Muscle of back (tissue), 11 donors: ENCODE results near the gene MIS18A. TPM values are rescaled to one million over a fixed set of nuclear protein-coding genes. Genes with fewer than 3 reads are reported as not detected.
"Not testable (repeated sequence)": the region's sequence is repeated elsewhere in the genome, so short reads cannot be mapped to it uniquely, and the experiment has no call there.

ENCODE experiments used
- DNase-seq, 3 donors: peaks; one replicate each; pipeline versions ENCODE4 v3.0.0 to v3.0.0-alpha.2; 2013
- polyA plus RNA-seq, 10 donors: library from polyadenylated mRNA; unstranded; fragments of 120-200 nt; gene quantifications; one replicate each; pipeline ENCODE4 v1.2.1, GENCODE V29; 2013; ENCODE audit not compliant: insufficient read length in 10 of 10

MIS18A gene
- polyA plus RNA-seq, 10 donors, result 8.4 to 18.2 (median 10.6) TPM

GRCh38 chr21:32307706-32308105, 28.9 kb upstream of the MIS18A start:
- DNase-seq, result no peak

DNA sequence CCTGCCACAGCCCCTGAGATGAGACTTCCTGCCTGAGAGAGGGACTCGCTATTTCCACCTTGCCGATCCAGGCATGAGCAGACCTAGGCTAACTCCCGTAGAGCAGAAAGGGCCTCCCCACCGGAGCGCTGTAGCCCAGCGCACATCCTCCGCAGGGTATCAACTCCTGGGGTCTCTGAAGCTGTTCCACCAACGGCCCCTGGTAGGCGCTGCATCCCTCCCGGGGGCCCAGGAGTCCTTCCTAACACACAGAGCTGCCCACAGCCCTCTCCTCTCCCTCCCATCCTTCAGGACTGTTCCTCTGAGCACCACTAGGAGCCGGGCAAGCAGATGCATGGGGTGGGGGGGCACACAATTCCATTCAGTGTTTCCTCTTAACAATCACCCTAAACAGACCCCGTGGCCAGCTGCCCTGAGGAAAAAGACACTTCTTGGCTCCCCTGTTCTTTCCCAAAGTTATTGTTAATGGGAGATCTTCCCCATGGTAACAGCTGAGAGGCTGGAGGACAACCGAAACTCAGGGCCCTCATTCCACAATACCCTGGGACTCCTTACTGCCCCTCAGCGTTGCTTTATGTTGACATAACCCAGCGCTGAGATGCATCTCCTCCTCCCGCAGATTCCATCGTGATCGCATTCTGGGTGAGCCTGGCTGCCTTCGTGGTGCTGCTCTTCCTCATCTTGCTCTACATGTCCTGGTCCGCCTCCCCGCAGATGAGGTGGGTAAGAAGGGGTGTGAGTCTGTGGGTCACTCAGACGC, 27.4 kb upstream of the MIS18A start:
- peak in 1 of 3 donors; percentile 50 for DNase-seq

- DNase-seq, result no peak
Measured at GRCh38 chr21:32304998-32305397, 26.1 kb upstream of the MIS18A start.

DNA sequence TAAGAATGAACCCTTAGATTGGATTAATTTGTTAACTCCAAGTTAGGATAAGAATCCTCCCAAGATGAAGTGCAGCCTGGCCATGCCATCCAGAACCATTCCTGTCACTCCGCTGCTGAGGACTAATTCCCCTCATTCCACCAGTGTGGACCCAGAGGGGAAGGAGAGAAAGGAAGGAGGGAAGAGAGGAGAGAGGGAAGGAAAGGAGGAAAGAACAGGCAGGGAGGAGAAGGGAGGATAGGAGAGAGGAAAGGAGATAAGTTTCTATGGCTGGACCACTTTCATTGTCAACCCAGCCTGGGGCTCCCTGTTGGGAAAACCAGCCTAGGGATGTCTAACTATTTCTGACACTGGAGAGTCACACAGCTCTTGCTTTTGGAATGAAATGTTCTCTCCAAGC, 24.5 kb upstream of the MIS18A start:
- DNase-seq, result no peak

GRCh38 chr21:32302560-32302959, 23.7 kb upstream of the MIS18A start:
- DNase-seq, result no peak

GRCh38 chr21:32301596-32301995, 22.7 kb upstream of the MIS18A start:
- DNase-seq, result no peak

GRCh38 chr21:32300117-32300681, 21.4 kb upstream of the MIS18A start:
- no peak for DNase-seq

DNA sequence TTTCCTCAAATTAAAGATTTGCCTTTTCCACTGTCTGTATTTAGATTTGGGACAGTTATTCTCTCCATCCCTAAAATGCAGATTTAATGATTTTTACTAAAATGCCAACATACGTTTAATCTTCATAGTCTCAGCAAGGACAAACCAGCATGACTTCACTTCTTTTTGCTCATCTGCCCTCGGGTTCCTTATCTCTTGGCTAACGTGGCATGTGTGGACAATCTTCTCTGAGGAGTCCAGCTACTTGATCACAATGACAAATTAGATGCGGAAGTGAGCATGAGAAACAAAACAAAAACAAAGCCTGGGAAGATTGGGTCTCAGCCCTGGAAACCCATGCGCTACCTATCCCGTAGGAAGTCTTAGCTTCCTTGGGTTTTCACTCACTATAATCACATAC, 20.8 kb upstream of the MIS18A start:
- DNase-seq, result no peak

DNA sequence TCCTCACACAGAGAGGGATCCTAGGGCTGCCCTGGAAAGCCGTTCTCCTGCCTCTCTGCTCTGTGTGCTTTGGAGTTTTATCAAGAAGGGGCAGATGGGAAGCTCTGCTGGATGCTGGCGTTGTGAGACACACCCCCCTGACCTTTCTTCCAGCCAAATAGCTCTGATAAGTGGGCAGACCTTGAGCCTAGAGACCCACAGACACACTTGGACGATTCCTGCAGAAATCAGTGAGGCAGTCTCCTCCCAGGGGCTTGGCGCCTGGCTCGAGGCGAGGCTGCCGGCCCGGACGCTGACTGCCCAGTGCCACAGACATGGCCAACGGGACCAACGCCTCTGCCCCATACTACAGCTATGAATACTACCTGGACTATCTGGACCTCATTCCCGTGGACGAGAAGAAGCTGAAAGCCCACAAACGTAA, 19.8 kb upstream of the MIS18A start, which contains the start of gene MRAP:
Gene MRAP, plus strand, starts transcription at position 198 of the 424 bp plus-strand sequence. Its CDS starts 117 bp downstream, at position 315.
- DNase-seq, result no peak

DNA sequence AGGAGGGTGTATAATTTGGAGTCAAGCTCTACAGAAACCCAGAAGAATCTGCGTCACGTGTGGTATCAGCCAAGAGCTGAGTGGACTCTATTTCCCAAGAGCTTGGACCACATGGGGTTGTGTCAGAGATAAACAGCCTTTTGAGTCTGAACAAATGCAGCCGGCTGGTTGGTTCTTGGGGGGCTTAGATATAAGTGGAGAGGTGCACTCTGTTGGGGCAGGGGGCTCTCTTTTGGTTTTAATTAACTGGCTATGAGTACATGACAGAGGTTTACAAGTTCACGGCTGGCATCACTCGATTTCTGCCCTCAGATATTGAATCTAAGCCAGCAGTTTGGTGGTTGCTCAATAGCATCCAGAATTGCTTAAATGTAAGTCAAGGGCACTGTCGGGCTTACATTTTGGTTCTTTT, 19.3 kb upstream of the MIS18A start:
- DNase-seq, result no peak

DNA sequence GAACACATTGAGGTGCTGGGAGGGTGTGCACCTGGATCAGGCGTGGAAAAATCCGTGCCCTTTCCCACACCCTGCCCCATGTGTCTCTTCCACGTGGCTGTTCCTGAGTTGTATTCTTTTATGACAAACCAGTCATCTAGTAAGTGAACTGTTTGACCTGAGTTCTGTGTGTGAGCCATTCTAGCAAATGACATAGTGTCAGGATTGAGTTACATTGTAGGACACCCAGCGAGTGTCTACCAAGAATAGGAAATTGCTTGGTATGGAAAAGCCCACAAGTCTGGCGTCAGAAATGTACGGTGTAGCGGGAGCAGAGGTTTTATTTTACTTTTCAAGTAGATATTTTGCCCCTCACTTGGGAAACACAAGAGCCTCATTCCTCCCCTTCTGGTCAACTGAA, 18.6 kb upstream of the MIS18A start:
- no peak for DNase-seq

GRCh38 chr21:32285476-32285875, 6.6 kb upstream of the MIS18A start:
- no peak for DNase-seq

DNA sequence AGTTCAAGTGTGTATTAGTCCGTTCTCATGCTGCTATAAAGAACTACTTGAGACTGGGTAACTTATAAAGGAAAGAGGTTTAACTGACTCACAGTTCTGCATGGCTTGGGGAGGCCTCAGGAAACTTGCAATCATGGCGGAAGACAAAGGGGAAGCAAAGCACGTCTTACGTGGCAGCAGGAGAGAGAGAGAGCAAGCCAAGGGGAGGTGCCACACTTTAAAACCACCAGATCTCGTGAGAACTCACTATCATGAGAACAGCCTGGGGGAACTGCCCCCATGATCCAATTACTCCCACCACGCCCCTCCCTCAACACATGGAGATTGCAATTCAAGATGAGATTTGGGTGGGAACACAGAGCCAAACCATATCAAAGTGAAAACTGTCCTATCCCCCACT, 4.1 kb upstream of the MIS18A start:
- DNase-seq, result no peak

- no peak for DNase-seq
Measured at GRCh38 chr21:32281531-32281930, 2.7 kb upstream of the MIS18A start.

GRCh38 chr21:32279377-32279680, 480 bp upstream of the MIS18A start:
- no peak for DNase-seq

- DNase-seq, result peak in 1 of 3 donors; percentile 27
Measured at GRCh38 chr21:32278103-32278502, 746 bp downstream of the MIS18A start.

GRCh38 chr21:32276671-32277070, 2.2 kb downstream of the MIS18A start:
- DNase-seq, result no peak

DNA sequence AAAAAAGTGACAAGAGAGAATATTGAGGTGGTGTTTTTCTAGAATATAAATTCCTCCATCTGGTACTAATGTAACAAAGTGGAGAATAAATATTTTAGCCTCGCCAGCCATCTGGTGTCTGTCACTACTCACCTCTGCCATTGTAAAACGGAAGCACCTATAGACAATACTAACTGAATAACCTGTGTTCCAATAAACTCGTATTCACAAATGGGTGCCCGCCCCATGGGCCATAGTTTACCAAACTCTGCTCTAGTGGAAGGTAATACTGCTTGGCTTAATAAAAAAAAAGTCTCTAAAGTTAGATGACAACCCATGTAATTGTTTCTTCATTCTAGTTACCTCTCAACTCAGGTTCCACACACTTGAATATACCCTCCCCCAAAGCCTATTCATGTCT, 8.1 kb downstream of the MIS18A start:
- no peak for DNase-seq

DNA sequence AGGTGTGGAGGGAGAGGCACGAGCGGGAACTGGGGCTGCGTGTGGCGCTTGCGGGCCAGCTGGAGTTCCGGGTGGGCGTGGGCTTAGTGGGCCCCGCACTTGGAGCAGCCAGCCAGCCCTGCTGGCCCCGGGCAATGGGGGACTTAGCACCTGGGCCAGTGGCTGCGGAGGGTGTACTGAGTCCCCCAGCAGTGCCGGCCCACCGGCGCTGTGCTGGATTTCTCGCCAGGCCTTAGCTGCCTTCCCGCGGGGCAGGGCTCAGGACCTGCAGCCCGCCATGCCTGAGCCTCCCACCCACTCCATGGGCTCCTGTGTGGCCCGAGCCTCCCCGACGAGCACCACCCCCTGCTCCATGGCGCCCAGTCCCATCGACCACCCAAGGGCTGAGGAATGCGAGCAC, 13.5 kb downstream of the MIS18A start:
- DNase-seq, result not testable (repeated sequence)

- no peak for DNase-seq
Measured at GRCh38 chr21:32261929-32262328, 16.9 kb downstream of the MIS18A start.

- no peak for DNase-seq
Measured at GRCh38 chr21:32260130-32260529, 18.7 kb downstream of the MIS18A start.

- not testable (repeated sequence) for DNase-seq
Measured at GRCh38 chr21:32258786-32259048, 20.1 kb downstream of the MIS18A start.

DNA sequence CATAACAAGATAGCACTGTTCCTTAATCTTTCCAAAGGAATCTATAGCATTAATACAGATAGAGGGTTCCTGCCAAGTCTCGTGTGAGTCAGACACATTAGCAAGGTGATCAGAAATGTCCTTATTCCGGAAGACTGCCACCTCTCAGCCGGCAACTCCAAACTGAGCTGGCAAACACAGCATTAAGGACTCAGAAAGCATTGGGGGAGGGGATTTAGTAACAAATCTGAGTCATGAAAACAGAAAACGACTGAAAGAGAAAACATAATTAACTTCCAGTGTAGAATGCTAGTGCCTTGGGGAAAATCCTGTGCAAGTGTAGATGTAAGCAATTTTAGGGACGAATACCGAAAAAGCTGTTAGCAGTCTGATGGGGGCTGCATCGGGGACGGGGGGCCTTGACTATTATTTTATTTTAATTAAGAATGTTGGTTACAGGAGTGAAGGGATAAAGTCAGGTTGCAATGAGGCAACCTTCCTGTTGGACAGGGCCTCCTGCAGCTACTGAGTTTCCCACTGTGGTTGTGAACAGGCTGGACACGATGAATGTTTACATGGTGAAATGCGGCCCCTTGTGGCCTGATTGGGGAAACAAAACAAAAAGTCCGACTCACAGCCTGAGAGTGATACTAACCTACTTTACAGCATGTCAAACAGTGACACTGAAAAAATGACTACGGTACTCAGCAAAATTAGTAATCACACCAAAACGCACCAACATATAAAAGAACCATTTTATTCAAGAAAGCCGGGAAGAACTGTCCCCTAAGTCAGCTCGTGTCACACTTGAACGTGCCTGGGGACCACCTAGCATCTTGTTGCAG, 20.7 kb downstream of the MIS18A start:
- DNase-seq, result peak; percentile 80 to 90 (median 83)
